Immature natural killer cell (primary cell): ENCODE data around the gene MAST3. TPM values are rescaled to one million over a fixed set of nuclear protein-coding genes. Genes with fewer than 3 reads are reported as not detected.

Source experiments
- DNase-seq, 3 donors: peaks; one replicate each; pipeline ENCODE4 v3.0.0; 2022; ENCODE audit warnings: mixed read lengths in 1 of 3
- H3K27ac Mint-ChIP-seq, 6 donors: one replicate each; pipeline ENCODE4 v1.8.0; 2020; ENCODE audit warnings: mixed read lengths in 6 of 6, mild to moderate bottlenecking in 5 of 6, inconsistent platforms in 4 of 6, moderate library complexity in 3 of 6
- H3K27me3 Mint-ChIP-seq, 3 donors: one replicate each; pipeline ENCODE4 v1.8.0; 2020 to 2021; ENCODE audit warnings: low read depth in 3 of 3, mild to moderate bottlenecking in 3 of 3, mixed read lengths in 3 of 3, moderate library complexity in 3 of 3, inconsistent platforms in 1 of 3
- H3K36me3 Mint-ChIP-seq, 3 donors: one replicate each; pipeline ENCODE4 v1.8.0; 2020; ENCODE audit warnings: mixed read lengths in 3 of 3, inconsistent platforms in 2 of 3, mild to moderate bottlenecking in 2 of 3
- H3K4me1 Mint-ChIP-seq, 2 donors: one replicate each; pipeline ENCODE4 v1.8.0; 2020; ENCODE audit warnings: inconsistent platforms in 2 of 2, mild to moderate bottlenecking in 2 of 2, mixed read lengths in 2 of 2, moderate library complexity in 1 of 2
- H3K4me3 Mint-ChIP-seq, 5 donors: one replicate each; pipeline ENCODE4 v1.8.0; 2020; ENCODE audit warnings: mild to moderate bottlenecking in 5 of 5, mixed read lengths in 5 of 5, inconsistent platforms in 3 of 5, moderate library complexity in 3 of 5
- H3K9me3 Mint-ChIP-seq, 6 donors: one replicate each; pipeline ENCODE4 v1.8.0; 2020; ENCODE audit warnings: mild to moderate bottlenecking in 6 of 6, mixed read lengths in 6 of 6, inconsistent platforms in 4 of 6, moderate library complexity in 3 of 6
- polyA plus RNA-seq, 3 donors: library from polyadenylated mRNA; unstranded; fragments of 300-500 nt; fragmentation: Illumina TruSeq; gene quantifications; one replicate each; pipeline ENCODE4 v1.2.3, GENCODE V29; 2021

MAST3 gene
- polyA plus RNA-seq, 3 donors from 2014 or later, result 7.3 to 39.1 (median 12.6) TPM

DNA sequence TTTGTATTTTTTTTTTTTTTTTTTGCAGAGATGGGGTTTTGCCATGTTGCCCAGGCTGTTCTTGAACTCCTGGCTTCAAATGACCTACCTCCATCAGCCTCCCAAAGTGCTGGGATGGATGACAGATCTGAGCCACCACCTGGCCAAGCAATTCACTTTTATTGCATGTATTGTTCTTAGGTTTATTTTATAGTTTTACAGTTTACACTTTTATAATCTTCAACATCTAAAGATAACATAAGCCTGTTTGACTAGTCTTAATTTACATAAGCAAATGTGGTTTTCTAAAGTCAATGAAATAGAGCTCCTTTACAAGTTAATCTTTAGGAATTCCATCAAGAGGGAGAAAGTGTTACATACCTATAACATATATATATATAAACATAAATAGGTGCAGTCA lies 86.0 kb downstream of the MAST3 start:
- Mint-ChIP-seq H3K27ac (no peak overlapping the region), H3K36me3 (peaks cover 0 to 4% (median 0%) of the 10 kb centered on the region in 3 donors), H3K4me1 (no peaks in the 10 kb centered on the region), H3K4me3 (no peak overlapping the region), H3K27me3 (peaks cover 0 to 7% (median 2%) of the 10 kb centered on the region in 3 donors), H3K9me3 (no peaks in the 10 kb centered on the region)
- no peak for DNase-seq

DNA sequence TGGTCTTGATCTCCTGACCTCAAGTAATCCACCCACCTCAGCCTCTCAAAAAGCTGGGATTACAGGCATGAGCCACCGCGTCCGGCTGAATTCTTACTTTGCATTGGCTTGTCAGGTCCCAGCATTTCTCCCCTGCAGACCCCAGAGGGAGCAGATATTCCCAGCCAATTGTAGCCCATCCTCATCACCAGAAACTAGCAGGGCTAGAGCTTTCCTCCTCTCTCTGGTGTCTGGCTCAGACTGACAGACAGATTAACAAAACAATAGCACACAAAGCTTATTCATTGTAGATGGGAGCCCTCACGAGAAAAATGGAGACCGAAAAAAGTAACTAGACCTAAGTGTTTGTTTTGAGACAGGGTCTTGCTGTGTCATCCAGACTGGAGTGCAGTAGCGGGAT lies 88.0 kb downstream of the MAST3 start:
- Mint-ChIP-seq H3K27me3 (peaks cover 0 to 7% (median 2%) of the 10 kb centered on the region in 3 donors), H3K4me3 (no peak overlapping the region), H3K9me3 (no peaks in the 10 kb centered on the region), H3K36me3 (no peaks in the 10 kb centered on the region), H3K4me1 (no peaks in the 10 kb centered on the region), H3K27ac (no peak overlapping the region)
- no peak for DNase-seq

DNA sequence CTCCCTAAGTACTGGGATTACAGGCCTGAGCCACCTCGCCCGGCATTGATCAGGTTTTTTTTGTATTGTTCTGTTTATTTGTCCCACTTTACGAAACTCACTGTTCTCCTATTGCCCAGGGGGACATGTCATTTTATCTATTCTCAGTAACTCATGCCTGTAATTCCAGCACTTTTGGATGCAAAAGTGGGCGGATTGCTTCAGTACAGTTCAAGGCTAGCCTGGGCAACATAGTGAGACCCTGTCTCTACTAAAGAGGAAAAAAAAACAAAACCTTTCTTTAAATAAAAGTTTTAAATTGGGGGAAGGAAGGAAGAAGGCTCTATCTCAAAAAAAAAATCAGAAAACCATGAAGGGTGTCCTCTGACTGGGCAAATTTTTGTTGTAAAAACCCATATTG lies 92.7 kb downstream of the MAST3 start:
- Mint-ChIP-seq H3K4me3 (no peak overlapping the region), H3K27ac (peak overlapping the region in 2 of 6 donors; percentile 22 to 35), H3K36me3 (no peaks in the 10 kb centered on the region), H3K27me3 (peaks cover 7 to 9% (median 8%) of the 10 kb centered on the region in 3 donors), H3K4me1 (peaks cover 22 to 27% of the 10 kb centered on the region in 2 donors), H3K9me3 (no peaks in the 10 kb centered on the region)
- DNase-seq, result no peak

DNA sequence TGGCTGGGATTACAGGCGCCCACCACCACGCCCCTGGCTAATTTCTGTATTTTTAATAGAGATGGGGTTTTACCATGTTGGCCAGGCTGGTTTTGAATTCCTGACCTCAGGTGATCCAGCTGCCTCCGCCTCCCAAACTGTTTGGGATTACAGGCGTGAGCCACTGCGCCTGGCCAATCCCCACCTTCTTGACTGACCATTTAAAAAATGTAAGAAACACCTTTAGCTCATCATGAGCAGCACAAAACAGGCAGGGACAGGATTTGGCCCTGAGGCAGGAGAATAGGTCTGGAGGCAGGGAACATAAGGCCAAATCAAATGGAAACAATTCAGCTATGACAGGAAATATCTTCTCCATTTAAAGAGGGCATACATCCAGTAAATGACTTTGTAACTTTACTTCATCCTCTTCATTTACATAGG lies 94.1 kb downstream of the MAST3 start:
- Mint-ChIP-seq H3K4me3 (peak overlapping the region; percentile 88 to 99 (median 93)), H3K4me1 (peaks cover 22 to 27% of the 10 kb centered on the region in 2 donors), H3K36me3 (no peaks in the 10 kb centered on the region), H3K27ac (peak overlapping the region; percentile 87 to 99 (median 96)), H3K27me3 (peaks cover 5 to 9% (median 8%) of the 10 kb centered on the region in 3 donors), H3K9me3 (no peaks in the 10 kb centered on the region)
- DNase-seq, result no peak

DNA sequence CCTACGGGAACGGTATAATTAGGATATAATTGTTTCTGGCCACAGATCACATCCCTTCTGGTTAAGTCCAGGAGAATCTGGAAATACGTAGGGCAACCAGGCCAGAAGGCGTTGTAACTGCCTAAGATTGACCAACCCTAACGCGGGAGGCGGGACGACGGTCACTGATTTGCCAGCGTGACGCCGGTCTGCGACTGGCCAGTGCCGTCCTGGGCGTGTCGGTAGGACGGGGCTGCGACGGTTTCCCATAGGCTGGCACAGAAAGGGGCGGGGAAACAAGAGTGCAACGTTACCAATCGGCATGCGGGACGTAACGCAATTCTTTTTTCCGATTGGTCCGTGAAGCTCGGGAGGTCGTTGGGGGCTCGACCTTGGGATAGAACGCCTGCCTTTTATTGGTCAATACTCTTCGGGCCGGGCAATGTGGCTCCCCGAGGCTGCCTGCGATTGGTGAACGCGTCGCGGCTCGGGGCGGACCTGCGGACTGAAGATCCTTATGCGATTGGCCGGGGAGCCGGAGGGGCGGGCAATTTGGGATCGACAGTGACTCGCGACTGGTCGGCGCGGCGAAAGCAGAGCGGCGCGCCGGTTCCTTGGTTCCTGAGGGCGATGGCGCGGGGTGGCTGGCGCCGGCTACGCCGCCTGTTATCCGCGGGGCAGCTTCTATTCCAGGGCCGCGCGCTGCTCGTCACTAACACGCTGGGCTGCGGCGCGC lies 95.3 kb downstream of the MAST3 start, which contains the start of gene MPV17L2:
MPV17L2 (plus strand) TSS at position 546 of the 715 bp plus-strand sequence; CDS start at position 610, 64 bp downstream.
- H3K36me3 Mint-ChIP-seq, result no peaks in the 10 kb centered on the region
- peak within 1 kb of the TSS; percentile 87 to 99 (median 96) for H3K27ac Mint-ChIP-seq
- H3K27me3 Mint-ChIP-seq, result peaks cover 5 to 9% (median 8%) of the 10 kb centered on the region in 3 donors
- H3K4me3 Mint-ChIP-seq, result peak within 1 kb of the TSS; percentile 88 to 99 (median 93)
- DNase-seq, result peak; percentile 99
- no peaks in the 10 kb centered on the region for H3K9me3 Mint-ChIP-seq
- H3K4me1 Mint-ChIP-seq, result peaks cover 22 to 27% of the 10 kb centered on the region in 2 donors

DNA sequence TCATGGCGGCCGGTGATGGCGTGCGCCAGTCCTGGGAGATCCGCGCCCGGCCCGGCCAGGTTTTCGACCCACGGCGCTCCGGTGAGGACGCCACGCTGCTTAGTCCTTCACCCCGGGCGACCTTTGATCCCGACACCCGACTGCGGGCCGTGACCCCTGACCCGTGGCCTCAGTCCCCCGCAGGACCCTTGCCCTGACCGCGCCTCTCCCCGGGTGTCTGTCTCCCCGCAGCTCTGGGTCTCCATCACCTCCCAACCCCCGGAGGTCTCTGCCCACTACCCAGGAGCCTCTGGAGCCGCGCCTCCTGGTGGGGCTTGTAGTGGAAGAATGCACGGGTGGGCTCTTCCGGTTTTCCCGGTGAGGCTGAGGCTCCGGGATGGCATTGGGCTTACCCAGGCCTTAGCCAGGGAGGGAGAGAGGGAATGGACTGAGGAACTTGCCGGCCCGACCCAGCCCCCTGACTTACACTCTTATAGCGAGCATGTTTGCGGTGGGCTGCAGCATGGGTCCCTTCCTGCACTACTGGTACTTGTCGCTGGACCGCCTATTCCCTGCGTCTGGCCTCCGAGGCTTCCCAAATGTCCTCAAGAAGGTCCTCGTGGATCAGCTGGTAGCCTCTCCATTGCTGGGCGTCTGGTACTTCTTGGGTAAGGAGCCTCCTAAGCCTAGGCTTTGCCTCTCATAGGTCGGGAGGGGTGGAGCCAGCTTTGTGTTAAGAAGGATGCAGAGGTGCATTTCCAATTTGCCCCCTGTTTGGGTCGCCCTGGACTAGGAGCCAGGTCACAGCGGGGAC lies 96.0 kb downstream of the MAST3 start:
- peaks cover 0 to 7% (median 6%) of the 10 kb centered on the region in 3 donors for H3K36me3 Mint-ChIP-seq
- peaks cover 22 to 27% of the 10 kb centered on the region in 2 donors for H3K4me1 Mint-ChIP-seq

DNA sequence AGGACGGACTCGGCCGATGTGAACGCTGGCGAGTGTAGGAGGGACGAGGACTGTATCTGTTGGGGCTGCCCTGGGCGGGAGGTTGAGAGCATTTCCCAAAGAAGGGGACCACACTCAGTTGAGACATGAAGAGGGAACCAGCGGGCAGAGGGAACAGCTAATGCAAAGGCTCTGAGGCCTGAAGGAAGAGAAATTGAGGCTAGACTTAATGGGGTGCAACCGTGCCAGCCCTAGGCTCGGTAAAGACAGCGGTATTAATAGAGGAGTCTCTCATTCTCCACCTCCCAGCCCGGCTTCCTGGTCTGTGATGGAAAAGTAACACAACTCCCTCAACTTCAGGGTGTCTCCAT lies 96.6 kb downstream of the MAST3 start:
- no peak for DNase-seq

More for the DNA sequence above, 96.0 kb downstream of the MAST3 start:
- DNase-seq, result no peak
- Mint-ChIP-seq H3K27ac (peak overlapping the region; percentile 87 to 99 (median 96)), H3K27me3 (peaks cover 5 to 9% (median 8%) of the 10 kb centered on the region in 3 donors), H3K4me3 (peak overlapping the region; percentile 88 to 99 (median 93)), H3K9me3 (no peaks in the 10 kb centered on the region)

DNA sequence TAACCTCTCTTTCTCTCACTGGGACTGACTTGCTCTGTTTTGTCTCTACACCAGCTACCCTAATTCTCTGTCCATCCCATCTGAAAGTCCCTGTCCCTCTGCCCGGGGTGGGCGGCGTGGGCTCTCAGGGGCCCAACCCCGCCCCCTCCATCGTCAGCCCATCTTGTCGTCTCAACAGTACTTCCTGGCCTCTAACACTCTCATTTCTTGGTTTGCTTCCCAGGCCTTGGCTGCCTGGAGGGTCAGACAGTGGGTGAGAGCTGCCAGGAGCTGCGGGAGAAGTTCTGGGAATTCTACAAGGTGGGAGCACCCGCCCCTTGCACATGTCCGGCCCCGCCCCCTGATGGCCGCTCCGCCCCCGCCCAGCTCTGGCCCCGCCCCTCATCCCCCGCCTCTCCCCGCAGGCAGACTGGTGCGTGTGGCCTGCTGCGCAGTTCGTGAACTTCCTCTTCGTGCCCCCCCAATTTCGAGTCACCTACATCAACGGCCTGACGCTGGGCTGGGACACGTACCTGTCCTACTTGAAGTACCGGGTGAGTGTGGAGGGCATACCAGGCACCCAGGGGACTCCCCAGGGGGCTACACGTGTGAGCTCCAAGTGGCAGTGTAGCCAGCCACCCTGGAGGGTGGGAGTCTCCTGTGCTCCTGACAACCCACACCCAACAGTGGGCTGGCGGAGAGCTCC lies 97.1 kb downstream of the MAST3 start:
- H3K4me1 Mint-ChIP-seq, result peaks cover 22 to 27% of the 10 kb centered on the region in 2 donors
- DNase-seq, result peak in 1 of 3 donors; percentile 11
- H3K4me3 Mint-ChIP-seq, result peak overlapping the region; percentile 88 to 99 (median 93)

More for the DNA sequence above, 96.6 kb downstream of the MAST3 start:
- Mint-ChIP-seq H3K27me3 (peaks cover 5 to 9% (median 8%) of the 10 kb centered on the region in 3 donors), H3K36me3 (peaks cover 0 to 8% (median 8%) of the 10 kb centered on the region in 3 donors), H3K9me3 (no peaks in the 10 kb centered on the region), H3K27ac (peak overlapping the region in 4 of 6 donors; percentile 31 to 87 (median 52)), H3K4me3 (peak overlapping the region; percentile 88 to 99 (median 93)), H3K4me1 (peaks cover 22 to 27% of the 10 kb centered on the region in 2 donors)

DNA sequence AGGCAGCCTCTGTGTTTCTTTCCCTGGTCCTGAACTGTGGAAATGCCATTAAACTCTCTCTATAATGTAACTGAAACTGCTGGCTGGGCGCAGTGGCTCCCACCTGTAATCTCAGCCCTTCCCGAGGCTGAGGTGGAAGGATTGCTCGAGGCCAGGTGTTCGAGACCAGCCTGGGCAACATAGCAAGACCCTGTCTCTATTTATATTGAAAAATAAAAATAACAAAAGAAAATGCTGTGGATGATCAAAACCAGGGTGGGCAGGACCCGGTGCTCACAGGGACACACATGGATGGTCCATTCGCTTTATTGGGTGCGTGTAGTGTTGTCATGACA lies 98.9 kb downstream of the MAST3 start:
- peaks cover 7 to 9% (median 8%) of the 10 kb centered on the region in 3 donors for H3K27me3 Mint-ChIP-seq
- peaks cover 22 to 27% of the 10 kb centered on the region in 2 donors for H3K4me1 Mint-ChIP-seq
- H3K27ac Mint-ChIP-seq, result no peak overlapping the region
- no peak for DNase-seq
- H3K9me3 Mint-ChIP-seq, result no peaks in the 10 kb centered on the region
- H3K36me3 Mint-ChIP-seq, result peaks cover 0 to 12% (median 9%) of the 10 kb centered on the region in 3 donors
- peak overlapping the region in 1 of 5 donors; percentile 51 for H3K4me3 Mint-ChIP-seq

More for the DNA sequence above, 97.1 kb downstream of the MAST3 start:
- peaks cover 0 to 10% (median 8%) of the 10 kb centered on the region in 3 donors for H3K36me3 Mint-ChIP-seq
- no peaks in the 10 kb centered on the region for H3K9me3 Mint-ChIP-seq
- peak overlapping the region in 3 of 6 donors; percentile 31 to 66 (median 58) for H3K27ac Mint-ChIP-seq
- H3K27me3 Mint-ChIP-seq, result peaks cover 5 to 9% (median 8%) of the 10 kb centered on the region in 3 donors

DNA sequence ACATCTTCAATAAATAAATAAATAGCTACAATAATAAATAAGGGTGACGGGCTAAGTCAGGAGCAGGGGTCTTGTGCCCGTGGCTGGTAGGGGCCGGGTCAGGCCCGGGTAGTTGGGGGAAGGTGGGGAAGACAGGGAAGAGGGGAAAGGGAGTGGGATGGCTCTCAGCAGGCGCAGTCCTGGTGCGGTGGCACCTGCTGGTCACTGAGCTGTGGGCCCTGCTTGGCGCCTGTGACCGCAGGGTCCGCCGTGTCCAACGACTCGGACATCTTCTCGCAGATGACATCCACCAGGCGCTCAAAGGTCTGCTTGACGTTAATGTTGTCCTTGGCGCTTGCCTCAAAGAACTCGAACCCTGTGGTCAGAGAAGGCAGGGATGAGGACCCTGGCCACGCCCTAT lies 99.7 kb downstream of the MAST3 start:
- Mint-ChIP-seq H3K9me3 (no peaks in the 10 kb centered on the region), H3K27ac (no peak overlapping the region), H3K4me1 (peaks cover 19 to 20% of the 10 kb centered on the region in 2 donors), H3K36me3 (peaks cover 0 to 12% (median 11%) of the 10 kb centered on the region in 3 donors), H3K27me3 (peaks cover 6 to 11% (median 7%) of the 10 kb centered on the region in 3 donors), H3K4me3 (no peak overlapping the region)
- no peak for DNase-seq

DNA sequence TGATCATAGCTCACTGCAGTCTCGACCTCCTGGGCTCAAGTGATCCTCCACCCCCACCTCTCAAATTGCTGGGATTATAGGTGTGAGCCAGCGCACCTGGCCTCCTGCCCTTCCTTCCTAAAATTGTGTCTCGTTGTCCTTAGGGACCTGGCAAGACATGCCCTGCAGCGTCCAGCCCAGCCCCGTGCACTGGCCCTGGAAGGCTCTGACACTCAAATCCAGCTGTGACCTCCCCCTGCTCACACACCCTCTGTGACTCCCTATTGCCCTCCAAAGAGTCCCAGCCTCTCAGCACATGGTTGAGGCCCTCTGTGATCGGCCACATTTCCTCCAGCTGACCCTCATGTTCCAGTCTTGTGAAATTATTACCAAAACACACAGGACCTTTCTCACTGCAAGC lies 100.4 kb downstream of the MAST3 start:
- Mint-ChIP-seq H3K36me3 (peaks cover 0 to 12% (median 11%) of the 10 kb centered on the region in 3 donors), H3K27ac (peak overlapping the region in 1 of 6 donors; percentile 68), H3K9me3 (no peaks in the 10 kb centered on the region), H3K4me3 (no peak overlapping the region), H3K27me3 (peaks cover 3 to 9% (median 3%) of the 10 kb centered on the region in 3 donors), H3K4me1 (peaks cover 19 to 22% of the 10 kb centered on the region in 2 donors)
- DNase-seq, result no peak

DNA sequence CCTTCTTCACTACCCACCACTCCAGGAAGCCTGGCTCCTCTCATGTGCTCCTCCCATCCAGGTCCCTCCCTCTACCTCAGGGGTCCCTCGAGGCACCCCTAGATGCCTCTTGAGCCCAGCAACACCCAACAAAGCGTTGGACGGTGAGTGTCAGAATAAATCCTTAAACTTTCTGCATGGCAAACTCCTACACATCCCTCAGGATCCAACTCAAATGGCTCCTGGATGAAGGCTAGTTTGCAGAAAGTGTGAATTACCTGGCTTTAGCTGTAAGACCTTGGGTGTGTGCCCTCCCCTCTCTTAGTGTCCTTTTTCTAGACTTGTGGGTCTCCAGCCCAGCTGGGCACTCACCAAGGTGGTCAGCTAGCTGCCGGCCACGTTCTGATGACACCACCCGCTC lies 100.8 kb downstream of the MAST3 start:
- no peak for DNase-seq
- peaks cover 0 to 12% (median 11%) of the 10 kb centered on the region in 3 donors for H3K36me3 Mint-ChIP-seq
- H3K4me3 Mint-ChIP-seq, result no peak overlapping the region
- H3K27me3 Mint-ChIP-seq, result peaks cover 2 to 8% (median 5%) of the 10 kb centered on the region in 3 donors
- no peak overlapping the region for H3K27ac Mint-ChIP-seq
- peaks cover 19 to 24% of the 10 kb centered on the region in 2 donors for H3K4me1 Mint-ChIP-seq
- H3K9me3 Mint-ChIP-seq, result no peaks in the 10 kb centered on the region
